ENCODE results near the gene MAFB. TPM values are rescaled to one million over a fixed set of nuclear protein-coding genes. Genes with fewer than 3 reads are reported as not detected.

MAFB gene
- polyA plus RNA-seq, 3 donors: 113 to 161 (median 134) TPM

GRCh38 chr20:40635971-40636370, 53.1 kb downstream of the MAFB start:
- Histone ChIP-seq H3K4me1 (ENCODE audit: control insufficient read depth in 1 of 2, insufficient read depth in 2 of 2, low read length in 2 of 2) (peaks cover 4 to 6% of the 10 kb centered on the region in 2 donors), H3K4me3 (replicated peaks in 1 of 3; ENCODE audit: low read depth in 2 of 3, low read length in 3 of 3) (no peak overlapping the region), H4K20me1 (ENCODE audit: insufficient read depth, low read length) (no peaks in the 10 kb centered on the region), H2AFZ (ENCODE audit: insufficient read depth, low read depth, low read length, poor library complexity, severe bottlenecking) (no peak overlapping the region), H3K36me3 (replicated peaks in 1 of 2; ENCODE audit: control insufficient read depth in 1 of 2, insufficient read depth in 2 of 2, low read length in 2 of 2) (no peaks in the 10 kb centered on the region), H3K4me2 (replicated peaks; ENCODE audit: extremely low read depth, low read length, poor library complexity, severe bottlenecking) (no peak overlapping the region), H3K27me3 (ENCODE audit: control insufficient read depth in 2 of 2, insufficient read depth in 2 of 2, low read length in 2 of 2) (peaks cover 0 to 13% of the 10 kb centered on the region in 2 donors), H3K9me3 (replicated peaks in 1 of 2; ENCODE audit: control insufficient read depth in 1 of 2, insufficient read depth in 1 of 2, low read length in 2 of 2) (no peaks in the 10 kb centered on the region), H3K79me2 (ENCODE audit: insufficient read depth, low read length) (no peaks in the 10 kb centered on the region), H3K9ac (ENCODE audit: insufficient read depth, low read length, poor library complexity, severe bottlenecking) (no peak overlapping the region), H3K27ac (ENCODE audit: low read depth in 1 of 2, low read length in 2 of 2) (no peak overlapping the region)
- no peak for TF ChIP-seq CTCF (IDR thresholded peaks at IDR 0.05)
- intact Hi-C loops (cut with micrococcal nuclease): loop anchor here in 1 of 2 donors (10.0 kb wide), 1 partner anchor 51 kb away; no protein-coding TSS in a partner anchor
- Mint-ChIP-seq H3K27ac (no peak overlapping the region), H3K9me3 (peaks cover 0 to 6% (median 2%) of the 10 kb centered on the region in 7 donors), H3K36me3 (no peaks in the 10 kb centered on the region), H3K27me3 (ENCODE audit: low read depth in 3 of 3) (peaks cover 22 to 33% (median 23%) of the 10 kb centered on the region in 3 donors), H3K4me1 (peaks cover 15% of the 10 kb centered on the region), H3K4me3 (no peak overlapping the region)
- no peak for DNase-seq

Data from CD14-positive monocyte (primary cell).